SIG-M5 (cell line): ENCODE data around the gene RAI2.
"Not testable (repeated sequence)": the region's sequence is repeated elsewhere in the genome, so short reads cannot be mapped to it uniquely, and the experiment has no call there.

Source experiments
- DNase-seq: peaks from one replicate; lab custom pipeline; 2025; lab: John Stamatoyannopoulos, UW

Gene RAI2

DNA sequence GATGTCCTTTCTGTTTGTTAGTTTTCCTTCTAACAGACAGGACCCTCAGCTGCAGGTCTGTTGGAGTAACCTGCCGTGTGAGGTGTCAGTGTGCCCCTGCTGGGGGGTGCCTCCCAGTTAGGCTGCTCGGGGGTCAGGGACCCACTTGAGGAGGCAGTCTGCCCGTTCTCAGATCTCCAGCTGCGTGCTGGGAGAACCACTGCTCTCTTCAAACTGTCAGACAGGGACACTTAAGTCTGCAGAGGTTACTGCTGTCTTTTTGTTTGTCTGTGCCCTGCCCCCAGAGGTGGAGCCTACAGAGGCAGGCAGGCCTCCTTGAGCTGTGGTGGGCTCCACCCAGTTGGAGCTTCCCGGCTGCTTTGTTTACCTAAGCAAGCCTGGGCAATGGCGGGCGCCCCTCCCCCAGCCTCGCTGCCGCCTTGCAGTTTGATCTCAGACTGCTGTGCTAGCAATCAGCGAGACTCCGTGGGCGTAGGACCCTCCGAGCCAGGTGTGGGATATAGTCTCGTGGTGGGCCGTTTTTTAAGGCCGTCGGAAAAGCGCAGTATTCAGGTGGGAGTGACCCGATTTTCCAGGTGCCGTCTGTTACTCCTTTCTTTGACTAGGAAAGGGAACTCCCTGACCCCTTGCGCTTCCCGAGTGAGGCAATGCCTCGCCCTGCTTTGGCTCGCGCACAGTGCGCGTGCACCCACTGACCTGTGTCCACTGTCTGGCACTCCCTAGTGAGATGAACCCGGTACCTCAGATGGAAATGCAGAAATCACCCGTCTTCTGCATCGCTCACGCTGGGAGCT, 74.3 kb downstream of the RAI2 start:
- DNase-seq = not testable (repeated sequence)

DNA sequence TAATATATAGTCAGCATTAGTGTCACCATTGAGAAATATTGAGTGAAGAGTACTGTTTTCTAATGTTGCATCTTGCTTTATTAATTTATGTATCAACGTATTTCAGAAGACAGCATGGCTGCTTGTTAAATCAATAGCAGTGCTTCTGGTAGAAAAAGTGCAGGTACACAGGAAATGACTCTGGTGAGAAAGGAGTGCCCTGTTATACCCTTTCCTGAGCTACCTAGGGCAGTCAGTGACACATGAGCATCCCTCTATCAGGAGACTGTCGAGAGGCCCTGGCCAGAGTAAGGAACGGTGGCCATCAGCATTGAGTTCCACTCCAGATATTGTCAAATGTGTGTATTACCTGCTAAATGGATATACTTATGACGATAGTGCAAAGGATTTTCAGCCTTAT, 81.7 kb downstream of the RAI2 start:
- DNase-seq = no peak

DNA sequence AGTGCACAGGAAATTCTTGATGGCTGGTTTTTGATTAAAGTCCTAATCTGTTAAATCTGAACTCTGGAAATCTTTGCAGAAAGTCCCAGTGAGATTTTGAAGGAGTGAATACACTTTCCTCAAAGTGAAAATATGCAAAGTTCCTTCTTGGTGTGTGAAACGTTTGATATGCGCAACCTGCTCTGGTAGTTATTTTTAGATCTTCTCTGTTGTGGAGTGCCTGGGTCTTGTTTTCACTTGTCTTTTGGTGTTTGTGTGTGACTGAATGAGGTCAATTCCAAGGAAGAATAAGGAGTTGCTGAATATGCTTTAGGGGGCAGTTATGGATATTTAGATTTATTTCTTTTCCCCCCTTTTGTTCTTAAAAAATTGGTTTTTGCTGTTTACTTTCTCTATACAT, 82.1 kb downstream of the RAI2 start:
- no peak for DNase-seq

DNA sequence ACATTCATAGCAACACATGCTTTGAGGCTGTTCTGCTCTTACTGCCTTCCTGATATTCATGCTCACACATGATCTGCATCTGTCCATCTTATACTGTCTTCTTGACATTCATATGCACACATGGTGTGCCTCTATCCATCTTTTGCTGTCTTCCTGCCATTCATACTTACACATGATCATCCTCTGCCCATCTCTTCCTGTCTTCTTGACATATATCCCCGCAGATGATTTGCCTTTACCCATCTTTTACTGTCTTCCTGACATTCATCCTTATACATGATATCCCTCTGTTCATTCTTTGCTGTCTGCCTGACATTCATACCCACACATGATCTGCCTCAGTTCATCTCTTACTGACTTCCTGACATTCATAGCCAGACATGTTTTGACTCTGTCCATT, 87.0 kb downstream of the RAI2 start:
- DNase-seq = no peak

- no peak for DNase-seq
Observed at GRCh38 chrX:17773221-17773876, 87.7 kb downstream of the RAI2 start.

GRCh38 chrX:17769701-17770269, 91.3 kb downstream of the RAI2 start:
- no peak for DNase-seq

DNA sequence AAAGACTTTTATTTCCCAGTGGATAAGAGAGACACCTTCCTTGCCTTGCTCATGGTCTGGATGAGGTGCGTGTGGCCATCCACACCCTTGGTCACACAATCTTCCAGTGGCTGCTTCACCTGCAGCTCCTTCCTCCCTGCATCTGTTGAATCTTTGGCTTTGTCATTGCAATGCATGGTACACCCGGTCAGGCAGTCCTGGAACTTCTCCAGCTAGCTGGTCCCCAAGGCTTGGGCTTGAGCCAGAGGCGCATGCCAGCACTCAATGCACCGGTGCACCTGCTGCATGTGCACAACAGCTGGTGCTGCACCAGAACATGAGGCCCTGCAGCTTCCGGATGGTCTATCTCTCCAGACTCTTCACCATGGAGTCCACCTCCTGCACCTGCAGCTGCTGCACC, 92.1 kb downstream of the RAI2 start:
- DNase-seq = no peak

DNA sequence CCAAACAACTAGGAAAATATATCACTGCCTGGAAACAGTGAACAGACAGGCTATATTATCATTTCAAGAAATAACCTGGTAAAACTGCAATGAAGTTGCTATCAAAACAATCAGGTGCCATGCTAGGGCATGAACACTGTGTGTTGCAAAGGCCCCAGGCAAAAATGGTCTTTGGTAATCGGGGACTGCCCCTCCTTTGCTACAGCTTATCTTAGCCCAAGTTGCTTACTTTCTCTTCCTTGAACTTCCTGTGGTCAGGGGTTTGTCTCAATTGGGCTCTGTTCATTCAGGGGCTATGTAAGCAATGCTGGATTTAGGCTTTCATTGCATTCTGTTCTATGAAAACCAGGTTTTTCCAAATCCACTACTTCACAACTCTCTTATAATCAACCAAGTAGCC, 93.4 kb downstream of the RAI2 start:
- no peak for DNase-seq

GRCh38 chrX:17759990-17760389, 101.1 kb downstream of the RAI2 start:
- DNase-seq = no peak

GRCh38 chrX:17758382-17758781, 102.7 kb downstream of the RAI2 start:
- DNase-seq = no peak

GRCh38 chrX:17750436-17750835, 110.7 kb downstream of the RAI2 start:
- DNase-seq = no peak
